ENCODE data around the gene TMEM171.

GRCh38 chr5:73106335-73106734, 14.0 kb upstream of the TMEM171 start:
- TF ChIP-seq CTCF (IDR thresholded peaks at IDR 0.05) (no peak), POLR2A (IDR thresholded peaks at IDR 0.05) (no peak), POLR2AphosphoS5 (IDR thresholded peaks at IDR 0.05) (no peak)
